HEK293T (cell line): ENCODE data around the gene AKAP6.

Experiments
- CTCF ChIA-PET: fragments of 350-600 bp; formaldehyde crosslinking; extraction: SDS; loops from one replicate; lab custom pipeline; 2021; ENCODE audit warnings: antibody characterized with exemption, inconsistent platforms; lab: Yijun Ruan, JAX
- POLR2A ChIA-PET: fragments of 350-600 bp; formaldehyde crosslinking; extraction: SDS; loops from one replicate; lab custom pipeline; 2020; ENCODE audit warnings: antibody characterized with exemption, inconsistent platforms; lab: Yijun Ruan, JAX
- DNase-seq: peaks from one replicate; pipeline ENCODE4 v3.0.0; 2012; ENCODE audit warnings: mixed read lengths; ENCODE audit errors: extremely low spot score
- ARNT ChIP-seq: fragments of 450-650 bp; IDR thresholded peaks from 2 replicates; pipeline ENCODE4 v1.6.1; 2017; ENCODE audit warnings: mild to moderate bottlenecking
- BHLHE40 ChIP-seq: fragments of 450-650 bp; IDR thresholded peaks from 2 replicates; pipeline ENCODE4 v1.6.1; 2016; ENCODE audit warnings: mild to moderate bottlenecking, moderate library complexity, borderline replicate concordance
- CTBP1 ChIP-seq: fragments of 450-650 bp; IDR thresholded peaks from 2 replicates; pipeline ENCODE4 v1.6.1; 2016; ENCODE audit warnings: borderline replicate concordance
- ELF4 ChIP-seq: fragments of 450-650 bp; IDR thresholded peaks from 2 replicates; pipeline ENCODE4 v1.6.1; 2017; ENCODE audit warnings: antibody characterized with exemption
- FOXA1 ChIP-seq: fragments of 450-650 bp; IDR thresholded peaks from 2 replicates; pipeline ENCODE4 v1.6.1; 2016; ENCODE audit warnings: mild to moderate bottlenecking
- FOXK2 ChIP-seq: fragments of 450-650 bp; IDR thresholded peaks from 2 replicates; pipeline ENCODE4 v1.6.1; 2016; ENCODE audit warnings: mild to moderate bottlenecking
- FOXM1 ChIP-seq: fragments of 450-650 bp; IDR thresholded peaks from 2 replicates; pipeline ENCODE4 v1.6.1; 2017; ENCODE audit warnings: mild to moderate bottlenecking, borderline replicate concordance
- HDGF ChIP-seq: fragments of 450-650 bp; IDR thresholded peaks from 2 replicates; pipeline ENCODE4 v1.6.1; 2017; ENCODE audit warnings: antibody characterized with exemption, borderline replicate concordance
- L3MBTL2 ChIP-seq: fragments of 450-650 bp; conservative IDR thresholded peaks from 2 replicates; pipeline ENCODE4 v1.6.1; 2016; ENCODE audit warnings: mild to moderate bottlenecking
- LEF1 ChIP-seq: fragments of 450-650 bp; IDR thresholded peaks from 2 replicates; pipeline ENCODE4 v1.6.1; 2017; ENCODE audit warnings: mild to moderate bottlenecking, borderline replicate concordance
- NFRKB ChIP-seq: fragments of 450-650 bp; IDR thresholded peaks from 2 replicates; pipeline ENCODE4 v1.6.1; 2016; ENCODE audit warnings: mild to moderate bottlenecking, moderate library complexity
- SP1 ChIP-seq: fragments of 450-650 bp; IDR thresholded peaks from 2 replicates; pipeline ENCODE4 v1.6.1; 2017
- SUZ12 ChIP-seq: fragments of 450-650 bp; IDR thresholded peaks from 2 replicates; pipeline ENCODE4 v1.6.1; 2016; ENCODE audit warnings: mild to moderate bottlenecking
- TARDBP ChIP-seq: fragments of 450-650 bp; IDR thresholded peaks from 2 replicates; pipeline ENCODE4 v1.6.1; 2016
- ZNF384 ChIP-seq: fragments of 450-650 bp; IDR thresholded peaks from 2 replicates; pipeline ENCODE4 v1.6.1; 2016
- TF ChIP-seq, protein P1 (sequence below): fragments of 450-650 bp; IDR thresholded peaks from 2 replicates; pipeline ENCODE4 v1.6.1; 2016

AKAP6 gene

DNA sequence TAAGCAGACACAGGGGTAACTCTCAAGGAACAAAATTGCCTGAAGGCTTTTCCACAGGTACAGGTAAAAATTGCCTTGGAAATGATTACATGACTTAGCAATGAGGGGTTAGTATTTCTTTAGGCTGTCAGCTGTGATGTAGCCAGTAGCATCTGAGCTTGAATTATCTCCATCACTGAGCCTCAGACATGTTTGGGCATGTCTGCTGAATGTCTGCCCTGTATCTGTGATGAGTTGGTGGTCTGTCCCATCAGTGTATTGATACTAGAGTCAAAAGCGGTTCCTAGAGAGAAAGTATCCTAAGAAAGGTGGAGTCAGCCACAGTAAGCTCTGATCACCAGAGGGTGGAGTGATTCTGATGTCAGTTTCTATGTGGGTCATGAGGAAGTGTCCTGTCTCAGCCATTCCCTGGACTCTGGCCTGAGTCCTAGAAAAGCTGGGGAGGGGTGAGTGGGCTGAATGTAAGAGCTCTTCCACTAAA lies 16.3 kb downstream of the AKAP6 start:
- no peak for DNase-seq
- TF ChIP-seq L3MBTL2: no peak
- no peak for TF ChIP-seq NFRKB
- TF ChIP-seq FOXK2: no peak
- no peak for TF ChIP-seq SP1
- no peak for TF ChIP-seq FOXA1
- TF ChIP-seq SUZ12: no peak
- TF ChIP-seq ELF4: no peak
- TF ChIP-seq, protein P1, sequence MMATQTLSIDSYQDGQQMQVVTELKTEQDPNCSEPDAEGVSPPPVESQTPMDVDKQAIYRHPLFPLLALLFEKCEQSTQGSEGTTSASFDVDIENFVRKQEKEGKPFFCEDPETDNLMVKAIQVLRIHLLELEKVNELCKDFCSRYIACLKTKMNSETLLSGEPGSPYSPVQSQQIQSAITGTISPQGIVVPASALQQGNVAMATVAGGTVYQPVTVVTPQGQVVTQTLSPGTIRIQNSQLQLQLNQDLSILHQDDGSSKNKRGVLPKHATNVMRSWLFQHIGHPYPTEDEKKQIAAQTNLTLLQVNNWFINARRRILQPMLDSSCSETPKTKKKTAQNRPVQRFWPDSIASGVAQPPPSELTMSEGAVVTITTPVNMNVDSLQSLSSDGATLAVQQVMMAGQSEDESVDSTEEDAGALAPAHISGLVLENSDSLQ: no peak
- TF ChIP-seq HDGF: no peak
- ChIA-PET CTCF (interaction anchor here (0.6 kb wide), 1 partner anchor 87 kb away, joined by 4 read pairs; no protein-coding TSS in a partner anchor), POLR2A (no interaction called here)

DNA sequence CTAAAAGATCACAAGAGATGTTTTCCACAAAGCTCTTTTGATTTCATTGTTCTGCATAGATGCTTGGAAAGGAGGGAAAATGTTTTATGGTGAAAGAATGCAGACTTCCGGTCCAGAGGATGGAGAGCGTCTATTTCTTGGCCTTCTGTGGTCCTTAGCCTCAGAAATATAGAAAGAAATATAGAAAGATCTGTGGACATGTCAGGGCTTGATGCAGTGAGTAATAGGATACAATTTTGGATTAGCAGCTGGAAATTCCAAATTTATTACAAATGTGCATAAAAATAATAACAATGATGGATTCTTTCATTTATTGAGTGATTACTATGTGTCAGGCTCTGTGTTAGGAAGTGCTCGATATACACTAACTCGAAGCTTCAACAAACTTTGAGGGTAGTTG lies 20.2 kb downstream of the AKAP6 start:
- TF ChIP-seq SP1: no peak
- TF ChIP-seq ZNF384: no peak
- TF ChIP-seq ARNT: no peak
- TF ChIP-seq FOXM1: no peak
- no peak for TF ChIP-seq TARDBP
- TF ChIP-seq ELF4: no peak
- no peak for DNase-seq
- ChIA-PET POLR2A (no interaction called here), CTCF (no interaction called here)

DNA sequence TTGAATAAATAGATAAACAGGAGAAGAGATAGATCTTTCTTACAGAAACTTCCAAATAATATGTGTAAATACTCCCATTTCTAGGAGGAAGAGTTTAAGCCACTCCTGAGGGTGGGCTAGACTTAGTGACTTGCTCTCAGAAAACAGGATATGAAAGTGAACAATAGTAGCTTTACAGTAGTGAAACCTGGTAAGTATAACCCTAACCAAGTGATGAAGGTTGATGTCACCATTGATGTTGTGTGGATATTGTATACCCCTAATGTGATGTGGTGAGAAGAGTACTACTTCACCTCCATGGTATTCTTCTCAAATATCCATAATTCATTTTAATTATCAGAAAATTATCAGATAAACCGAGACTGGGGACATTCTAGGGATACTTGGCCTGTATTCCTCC lies 20.9 kb downstream of the AKAP6 start:
- no peak for TF ChIP-seq SP1
- TF ChIP-seq FOXM1: no peak
- no peak for TF ChIP-seq CTBP1
- TF ChIP-seq BHLHE40: no peak
- no peak for TF ChIP-seq ARNT
- no peak for TF ChIP-seq HDGF
- TF ChIP-seq SUZ12: no peak
- no peak for TF ChIP-seq TARDBP
- no peak for TF ChIP-seq LEF1
- no peak for TF ChIP-seq NFRKB
- TF ChIP-seq L3MBTL2: no peak
- TF ChIP-seq ELF4: no peak
- no peak for TF ChIP-seq FOXK2
- no peak for TF ChIP-seq ZNF384
- no peak for TF ChIP-seq FOXA1
- TF ChIP-seq, protein P1: no peak
- CTCF ChIA-PET: no interaction called here
- POLR2A ChIA-PET: no interaction called here
- DNase-seq: no peak

DNA sequence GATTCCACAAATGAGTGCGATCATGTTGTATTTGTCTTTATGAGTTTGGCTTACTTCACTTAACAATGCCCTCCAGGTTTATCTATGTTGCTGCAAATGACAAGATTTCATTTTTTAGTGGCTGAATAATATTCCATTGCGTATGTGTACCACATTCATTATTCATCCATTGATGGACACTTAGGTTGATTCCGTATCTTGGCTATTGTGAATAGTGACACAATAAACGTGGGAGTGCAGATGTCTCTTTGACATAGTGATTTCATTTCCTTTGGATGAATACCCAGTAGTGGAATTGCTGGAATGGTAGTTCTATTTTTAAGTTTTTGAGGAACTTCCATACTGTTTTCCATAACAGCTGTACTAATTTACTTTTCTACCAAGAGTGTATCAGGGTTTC lies 23.5 kb downstream of the AKAP6 start:
- CTCF ChIA-PET: no interaction called here
- TF ChIP-seq FOXM1 (no peak), NFRKB (no peak), BHLHE40 (no peak), LEF1 (no peak), HDGF (no peak), ZNF384 (no peak), ARNT (no peak), ELF4 (no peak), TARDBP (no peak)
- TF ChIP-seq, protein P1: no peak
- POLR2A ChIA-PET: no interaction called here
- no peak for DNase-seq

DNA sequence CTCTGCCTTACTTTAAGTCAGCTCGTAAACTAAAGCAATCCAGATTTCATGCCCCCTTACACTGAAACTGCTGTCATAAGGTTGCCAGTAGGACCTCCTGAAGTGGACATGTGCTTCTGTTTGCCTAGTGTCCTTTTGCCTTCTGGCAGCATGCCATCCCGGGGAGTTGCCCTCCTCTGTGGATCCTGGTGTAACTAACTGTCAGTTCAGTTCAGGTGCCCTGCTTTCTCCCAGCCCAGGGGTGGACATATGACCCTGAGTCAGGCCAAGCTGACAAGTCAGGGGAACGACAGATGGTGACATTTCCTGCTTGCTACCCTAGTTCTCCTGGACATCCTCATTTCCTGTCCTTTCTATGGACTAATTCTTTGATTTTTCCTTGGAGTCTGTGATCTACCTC lies 25.6 kb downstream of the AKAP6 start:
- TF ChIP-seq L3MBTL2: no peak
- TF ChIP-seq, protein P1: no peak
- no peak for TF ChIP-seq ARNT
- TF ChIP-seq FOXA1: no peak
- no peak for TF ChIP-seq ELF4
- TF ChIP-seq FOXM1: no peak
- TF ChIP-seq ZNF384: no peak
- no peak for TF ChIP-seq HDGF
- TF ChIP-seq LEF1: no peak
- no peak for TF ChIP-seq BHLHE40
- TF ChIP-seq TARDBP: no peak
- TF ChIP-seq CTBP1: no peak
- TF ChIP-seq SUZ12: no peak
- no peak for TF ChIP-seq SP1
- TF ChIP-seq NFRKB: no peak
- TF ChIP-seq FOXK2: no peak
- ChIA-PET POLR2A (no interaction called here), CTCF (no interaction called here)
- no peak for DNase-seq

DNA sequence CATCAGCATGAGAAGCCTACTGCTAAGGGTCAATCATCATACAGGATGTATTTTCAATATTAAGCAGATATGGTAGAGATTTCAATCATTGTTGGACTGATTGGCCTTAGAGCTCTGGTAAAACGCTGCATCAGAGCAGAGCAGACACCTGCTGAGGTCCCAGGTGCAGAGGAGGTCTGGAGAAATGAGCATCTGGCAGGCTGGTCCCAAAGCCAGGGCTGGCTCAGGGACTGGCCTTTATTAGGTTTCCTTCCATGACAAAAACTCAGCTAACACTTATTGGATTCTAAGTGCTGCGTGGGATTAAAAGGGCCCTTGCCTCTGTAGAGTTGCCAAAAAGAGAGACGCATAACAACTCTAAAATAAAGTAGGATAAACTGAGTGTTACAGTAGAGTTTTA lies 29.7 kb downstream of the AKAP6 start:
- CTCF ChIA-PET: no interaction called here
- POLR2A ChIA-PET: no interaction called here
- no peak for TF ChIP-seq L3MBTL2
- no peak for TF ChIP-seq TARDBP
- TF ChIP-seq FOXK2: no peak
- no peak for TF ChIP-seq ARNT
- TF ChIP-seq FOXA1: no peak
- no peak for TF ChIP-seq SP1
- TF ChIP-seq, protein P1: no peak
- TF ChIP-seq FOXM1: no peak
- no peak for DNase-seq
